Fibroblast of skin of left quadriceps (primary cell): Measurements from ENCODE around the gene CDH23.

ENCODE experiments used
- DNase-seq, 2 experiments: peaks; one replicate each; pipeline ENCODE4 v3.0.0-alpha.2; 2013; ENCODE audit warnings: low read depth in 2 of 2

CDH23 gene

GRCh38 chr10:71423250-71423649 is 26.5 kb downstream of the CDH23 start:
- DNase-seq: no peak

DNA sequence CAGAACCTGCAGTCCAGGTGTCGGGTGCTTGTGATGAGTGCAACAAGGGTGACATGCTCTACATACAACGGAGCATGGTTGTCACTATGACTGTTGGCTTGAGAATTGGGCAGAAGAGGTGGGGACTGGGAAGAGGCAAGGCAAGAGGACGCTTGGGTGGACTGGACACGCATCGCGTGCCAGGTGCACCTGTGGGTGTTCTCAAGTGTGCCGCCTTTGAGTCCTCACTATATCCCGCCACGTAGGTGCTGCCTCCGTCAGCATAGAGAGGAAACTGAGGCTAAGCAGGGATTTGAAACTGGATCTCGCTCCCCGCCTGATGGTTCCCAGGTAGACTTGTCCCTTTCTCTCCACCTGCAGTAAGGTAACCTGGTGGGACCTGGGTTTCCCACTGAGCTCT is 27.2 kb downstream of the CDH23 start:
- DNase-seq: no peak

GRCh38 chr10:71424496-71425194 is 27.9 kb downstream of the CDH23 start:
- DNase-seq: no peak

GRCh38 chr10:71426058-71426605 is 29.4 kb downstream of the CDH23 start:
- DNase-seq: no peak

GRCh38 chr10:71427246-71427645 is 30.5 kb downstream of the CDH23 start:
- no peak for DNase-seq

DNA sequence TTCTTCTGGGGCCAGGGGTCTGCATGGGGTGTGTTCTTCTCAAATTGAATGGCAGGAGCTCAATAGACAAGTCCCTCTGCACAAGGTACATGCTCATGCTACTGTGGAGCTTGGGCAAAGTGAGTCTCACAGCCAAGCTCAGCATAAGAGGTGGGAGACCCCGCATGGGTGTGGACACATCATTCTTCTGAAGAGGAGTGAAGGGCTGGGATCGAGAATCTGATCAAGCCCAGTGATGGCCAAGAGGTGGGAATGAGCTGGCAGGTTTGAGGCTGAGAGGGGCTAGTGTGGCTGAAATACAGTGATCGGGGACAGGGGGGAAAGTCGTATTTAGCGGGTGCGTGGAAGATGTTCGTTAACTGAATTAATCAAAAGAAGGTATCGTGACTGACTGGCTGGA is 32.6 kb downstream of the CDH23 start:
- no peak for DNase-seq

GRCh38 chr10:71429929-71430328 is 33.2 kb downstream of the CDH23 start:
- DNase-seq: no peak

GRCh38 chr10:71431239-71432100 is 34.8 kb downstream of the CDH23 start:
- DNase-seq: no peak

GRCh38 chr10:71432101-71432905 is 35.6 kb downstream of the CDH23 start:
- no peak for DNase-seq

DNA sequence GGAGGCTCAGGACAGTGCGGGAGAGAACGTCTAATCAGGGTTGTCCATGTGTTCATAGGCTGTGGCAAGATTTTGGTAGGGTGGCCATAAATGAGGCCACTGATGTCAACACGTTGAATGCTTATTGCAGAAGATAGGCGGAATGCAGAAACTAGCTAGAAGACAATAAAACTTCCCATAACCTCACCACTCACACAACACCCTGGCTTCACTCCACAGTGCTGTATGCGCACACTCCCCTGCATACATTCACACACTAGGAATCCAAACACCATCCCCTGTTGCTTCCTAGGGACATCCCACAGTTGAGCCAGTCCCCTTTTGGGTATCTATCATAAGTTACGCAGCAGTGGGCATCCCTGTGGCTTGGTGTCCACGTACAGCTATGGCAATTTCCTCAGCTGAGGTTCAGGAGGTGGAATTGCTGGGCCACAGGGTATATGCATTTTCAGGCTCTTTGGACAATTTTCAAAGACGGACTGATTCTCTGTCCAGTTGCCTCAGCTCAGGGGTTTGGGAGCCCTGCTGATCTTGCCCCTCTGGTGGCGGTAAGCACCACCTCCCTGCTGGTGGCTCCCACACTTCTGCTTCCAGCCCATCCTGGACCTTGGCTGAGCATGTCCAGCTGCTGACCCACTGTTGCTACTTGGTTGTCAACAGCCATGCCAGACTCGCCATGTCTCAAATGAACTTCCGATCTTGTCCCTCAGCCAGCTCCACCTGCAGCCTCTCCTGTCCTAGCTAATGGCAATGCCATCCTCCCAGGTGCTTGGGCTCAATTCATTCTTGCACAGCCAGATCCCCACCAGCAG is 36.4 kb downstream of the CDH23 start:
- DNase-seq: no peak

- no peak for DNase-seq
Observed at GRCh38 chr10:71433768-71434744, 37.3 kb downstream of the CDH23 start.

DNA sequence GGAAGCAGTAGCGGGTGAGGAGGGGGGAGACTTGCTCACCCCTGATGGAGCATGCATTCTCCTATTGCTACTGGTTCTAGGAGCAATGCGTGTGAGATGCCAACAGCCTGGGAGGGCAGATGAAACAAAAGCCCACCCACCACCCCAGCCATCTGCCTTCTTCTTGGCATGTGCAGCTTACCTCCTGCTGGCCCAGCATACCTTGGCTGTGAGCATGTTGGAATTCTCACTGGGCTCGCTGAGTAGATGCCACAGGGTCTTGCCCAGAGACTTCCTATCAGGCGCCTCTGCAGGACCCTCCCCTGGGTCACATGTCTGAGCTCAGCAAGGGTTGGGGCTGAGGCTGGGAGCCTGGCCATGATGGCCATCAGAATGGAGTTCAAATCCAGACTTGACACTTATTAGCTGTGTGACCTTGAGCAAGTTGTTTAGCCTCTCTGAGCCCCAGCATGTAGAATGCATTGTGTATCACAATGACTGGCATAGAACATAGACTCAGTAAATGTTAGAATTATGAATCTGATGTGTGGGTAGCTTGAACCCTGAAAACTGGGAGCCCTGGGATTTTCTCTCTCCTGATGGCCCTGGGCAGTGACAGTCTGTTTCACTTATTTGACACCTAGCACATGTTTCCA is 38.2 kb downstream of the CDH23 start:
- no peak for DNase-seq

- no peak for DNase-seq
Observed at GRCh38 chr10:71435571-71436267, 39.0 kb downstream of the CDH23 start.

DNA sequence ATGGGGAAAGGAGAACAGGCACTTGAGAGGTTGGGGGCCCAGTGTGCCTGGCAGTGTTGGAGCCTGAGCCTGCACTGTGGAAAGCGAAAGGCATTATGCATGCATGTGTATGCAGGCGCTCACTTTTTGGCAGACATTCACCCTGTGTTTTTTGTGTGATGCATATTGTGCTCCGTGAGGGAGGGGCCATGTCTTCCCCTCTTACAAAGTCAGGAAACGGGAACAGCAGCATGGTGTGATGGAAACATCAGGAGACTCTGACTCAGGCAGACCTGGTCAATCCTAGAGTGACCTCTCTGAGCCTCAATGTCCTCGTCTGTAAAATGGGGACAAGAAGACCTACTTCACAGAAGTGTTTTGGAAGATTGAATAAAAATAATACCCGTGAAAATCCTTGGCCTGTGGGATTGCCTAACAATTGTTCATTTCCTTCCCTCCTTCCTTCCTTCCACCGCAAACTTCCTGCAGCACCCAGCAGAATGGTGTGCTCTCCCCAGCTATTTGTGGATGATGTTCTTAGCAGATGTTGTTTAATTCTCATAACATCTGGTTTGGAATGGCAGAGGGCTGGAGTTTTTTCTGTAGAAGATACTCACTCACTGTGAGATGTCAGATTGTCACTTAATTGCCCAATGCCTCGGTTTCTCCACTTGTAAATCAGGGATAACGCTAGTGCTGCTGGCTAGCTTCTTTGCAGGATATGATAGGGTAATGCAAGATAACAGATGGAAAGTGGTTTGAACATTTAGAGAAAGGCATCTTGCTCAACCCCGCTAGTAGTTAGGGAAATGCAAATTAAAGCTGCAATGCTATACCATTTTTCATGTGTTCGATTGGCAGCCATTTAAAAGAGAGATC is 39.8 kb downstream of the CDH23 start:
- DNase-seq: no peak

- DNase-seq: no peak
Observed at GRCh38 chr10:71437537-71438092, 40.9 kb downstream of the CDH23 start.

DNA sequence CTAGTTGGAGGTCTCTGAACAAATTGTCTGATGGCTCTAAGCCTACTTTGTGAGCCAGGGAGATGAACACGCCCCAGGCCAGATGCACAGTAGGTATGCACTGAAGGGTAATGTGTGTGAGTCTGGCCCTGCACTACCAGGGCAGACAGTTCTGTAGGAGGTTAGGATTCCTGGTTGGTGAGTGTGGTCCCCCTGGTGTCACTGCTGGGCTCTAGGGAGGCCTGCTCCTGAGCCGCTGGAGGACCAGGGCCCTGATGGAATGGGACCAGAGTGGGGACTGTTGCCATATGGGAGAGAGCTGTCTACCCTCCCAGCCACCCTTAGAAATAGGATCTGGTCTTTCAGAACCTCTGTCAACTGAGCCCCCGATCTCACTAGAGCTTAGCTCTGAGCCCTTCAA is 42.0 kb downstream of the CDH23 start:
- DNase-seq: no peak

- no peak for DNase-seq
Observed at GRCh38 chr10:71439670-71440425, 43.1 kb downstream of the CDH23 start.
